GM23338 (cell line): ENCODE measurements around the gene AK2. TPM values are rescaled to one million over a fixed set of nuclear protein-coding genes. Genes with fewer than 3 reads are reported as not detected.

Experiments
- ATAC-seq: fragments of 200-7000 bp; cut with Tn5 transposase; 3 replicates; pipeline ENCODE4 v1.9.1; 2020
- DNase-seq: peaks from one replicate; pipeline ENCODE4 v3.0.0-alpha.2; 2015; ENCODE audit warnings: low spot score
- H2AFZ ChIP-seq: fragments of 200-600 bp; sonication (generic); 2 replicates; pipeline ENCODE4 v1.8.0; 2016; ENCODE audit warnings: antibody characterized with exemption, mild to moderate bottlenecking, moderate library complexity
- H3F3A ChIP-seq: fragments of 200-600 bp; sonication (generic); replicated peaks from 2 replicates; pipeline ENCODE4 v1.8.0; 2017; ENCODE audit warnings: antibody characterized with exemption, mixed run types, low read depth
- H3K27ac ChIP-seq: fragments of 200-600 bp; sonication (generic); 2 replicates; pipeline ENCODE4 v1.6.1; 2016; ENCODE audit warnings: low read depth
- H3K27me3 ChIP-seq: fragments of 200-600 bp; sonication (generic); 2 replicates; pipeline ENCODE4 v1.8.0; 2016; ENCODE audit warnings: mild to moderate bottlenecking, mixed run types, moderate library complexity; ENCODE audit not compliant: insufficient read depth
- H3K36me3 ChIP-seq: fragments of 200-600 bp; sonication (generic); 2 replicates; pipeline ENCODE4 v1.8.0; 2016; ENCODE audit warnings: mild to moderate bottlenecking; ENCODE audit not compliant: insufficient read depth
- H3K4me1 ChIP-seq: fragments of 200-600 bp; sonication (generic); 2 replicates; pipeline ENCODE4 v1.8.0; 2016; ENCODE audit warnings: mild to moderate bottlenecking, moderate library complexity; ENCODE audit not compliant: insufficient read depth
- H3K4me2 ChIP-seq: fragments of 200-600 bp; sonication (generic); 2 replicates; pipeline ENCODE4 v1.7.1; 2017; ENCODE audit warnings: mixed run types
- H3K4me3 ChIP-seq: fragments of 200-600 bp; sonication (generic); 2 replicates; pipeline ENCODE4 v1.6.1; 2016; ENCODE audit warnings: mixed run types
- H3K79me2 ChIP-seq: fragments of 200-600 bp; sonication (generic); replicated peaks from 2 replicates; pipeline ENCODE4 v1.8.0; 2017; ENCODE audit warnings: mild to moderate bottlenecking; ENCODE audit not compliant: insufficient read depth
- H3K9me2 ChIP-seq: fragments of 200-600 bp; sonication (generic); 2 replicates; pipeline ENCODE4 v1.8.0; 2017; ENCODE audit not compliant: insufficient read depth
- H4K20me1 ChIP-seq: fragments of 200-600 bp; sonication (generic); replicated peaks from 2 replicates; pipeline ENCODE4 v1.8.0; 2017; ENCODE audit warnings: mild to moderate bottlenecking; ENCODE audit not compliant: insufficient read depth
- H3K27ac Mint-ChIP-seq: 2 replicates; pipeline ENCODE4 v1.8.0; 2020; ENCODE audit warnings: inconsistent platforms, mild to moderate bottlenecking, moderate library complexity, mixed read lengths
- H3K27me3 Mint-ChIP-seq: 3 replicates; pipeline ENCODE4 v1.8.0; 2022; ENCODE audit warnings: low read depth, mild to moderate bottlenecking, moderate library complexity, mixed read lengths, inconsistent platforms; ENCODE audit not compliant: insufficient read depth, poor library complexity
- H3K36me3 Mint-ChIP-seq: 3 replicates; pipeline ENCODE4 v1.8.0; 2021; ENCODE audit warnings: low read depth, mild to moderate bottlenecking, inconsistent platforms, moderate library complexity, mixed read lengths
- H3K4me1 Mint-ChIP-seq: 3 replicates; pipeline ENCODE4 v1.8.0; 2020; ENCODE audit warnings: mild to moderate bottlenecking, inconsistent platforms, mixed read lengths
- H3K4me3 Mint-ChIP-seq: 3 replicates; pipeline ENCODE4 v1.8.0; 2021; ENCODE audit warnings: moderate library complexity, mild to moderate bottlenecking, inconsistent platforms, mixed read lengths
- H3K9me3 Mint-ChIP-seq: 3 replicates; pipeline ENCODE4 v1.8.0; 2020; ENCODE audit warnings: moderate library complexity, mild to moderate bottlenecking, inconsistent platforms, mixed read lengths
- CREB1 ChIP-seq: fragments of 250-450 bp; sonication (Bioruptor Pico); IDR thresholded peaks from 2 replicates; pipeline ENCODE4 v1.5.0; 2020; ENCODE audit warnings: low read depth, mild to moderate bottlenecking, moderate library complexity
- CTCF ChIP-seq, 2 experiments: fragments of 200-600 bp in 1 of 2; sonication (generic) in 1 of 2; conservative IDR thresholded peaks; 2 replicates each; pipeline versions ENCODE4 v1.5.1 to v1.6.1; 2016 to 2017; ENCODE audit warnings: antibody characterized with exemption in 2 of 2, low read depth in 2 of 2, mild to moderate bottlenecking in 2 of 2, moderate library complexity in 1 of 2
- EZH2 ChIP-seq: fragments of 200-600 bp; sonication (generic); IDR thresholded peaks from one replicate; pipeline ENCODE4 v1.8.0; 2017; ENCODE audit warnings: antibody characterized with exemption, mild to moderate bottlenecking, low read depth; ENCODE audit not compliant: unreplicated experiment
- EZH2phosphoT487 ChIP-seq: fragments of 200-600 bp; sonication (generic); IDR thresholded peaks from one replicate; pipeline ENCODE4 v1.8.1; 2018; ENCODE audit warnings: antibody characterized with exemption; ENCODE audit not compliant: unreplicated experiment
- JUNB ChIP-seq: IDR thresholded peaks from one replicate; pipeline ENCODE4 v1.6.1; 2016; ENCODE audit warnings: antibody characterized with exemption; ENCODE audit not compliant: unreplicated experiment
- NANOG ChIP-seq: IDR thresholded peaks from 2 replicates; pipeline ENCODE4 v1.6.1; 2016; ENCODE audit warnings: antibody characterized with exemption, borderline replicate concordance
- POLR2AphosphoS5 ChIP-seq: IDR thresholded peaks from 2 replicates; pipeline ENCODE4 v1.6.1; 2016; ENCODE audit warnings: antibody characterized with exemption, low read depth
- STAT1 ChIP-seq: IDR thresholded peaks from one replicate; pipeline ENCODE4 v1.6.1; 2016; ENCODE audit warnings: antibody characterized with exemption; ENCODE audit not compliant: unreplicated experiment
- ZNF114 ChIP-seq: fragments of 250-450 bp; sonication (Bioruptor Pico); IDR thresholded peaks from 2 replicates; pipeline ENCODE4 v1.5.0; 2020; ENCODE audit warnings: mild to moderate bottlenecking, moderate library complexity
- ZNF331 ChIP-seq: fragments of 250-450 bp; sonication (Bioruptor Pico); IDR thresholded peaks from 2 replicates; pipeline ENCODE4 v1.5.0; 2020; ENCODE audit warnings: low read depth, mild to moderate bottlenecking, moderate library complexity
- polyA plus RNA-seq: library from polyadenylated mRNA; unstranded; fragments of >200 nt; fragmentation: Nextera tagmentation; extraction: Ambion mirVana; gene quantifications from 2 replicates; pipeline ENCODE4 v1.2.1, GENCODE V29; 2016
- total RNA-seq: library from RNA; depleted of rRNA; stranded (reverse); fragments of >200 nt; shearing (Covaris generic); gene quantifications from 2 replicates; pipeline ENCODE4 v1.2.3, GENCODE V29; 2014
- TF ChIP-seq, protein P1 (sequence below): fragments of 250-450 bp; sonication (Bioruptor Pico); IDR thresholded peaks from 2 replicates; pipeline ENCODE4 v1.5.0; 2020; ENCODE audit warnings: mild to moderate bottlenecking, moderate library complexity
- TF ChIP-seq, protein P2 (sequence below): IDR thresholded peaks from 2 replicates; pipeline ENCODE4 v1.6.1; 2016; ENCODE audit warnings: antibody characterized with exemption
- TF ChIP-seq, protein P3 (sequence below): IDR thresholded peaks from one replicate; pipeline ENCODE4 v1.6.1; 2018; ENCODE audit warnings: antibody characterized with exemption; ENCODE audit not compliant: unreplicated experiment

AK2 gene
- total and polyA plus RNA-seq, 2 experiments from 2014 or later = 125 to 142 TPM

DNA sequence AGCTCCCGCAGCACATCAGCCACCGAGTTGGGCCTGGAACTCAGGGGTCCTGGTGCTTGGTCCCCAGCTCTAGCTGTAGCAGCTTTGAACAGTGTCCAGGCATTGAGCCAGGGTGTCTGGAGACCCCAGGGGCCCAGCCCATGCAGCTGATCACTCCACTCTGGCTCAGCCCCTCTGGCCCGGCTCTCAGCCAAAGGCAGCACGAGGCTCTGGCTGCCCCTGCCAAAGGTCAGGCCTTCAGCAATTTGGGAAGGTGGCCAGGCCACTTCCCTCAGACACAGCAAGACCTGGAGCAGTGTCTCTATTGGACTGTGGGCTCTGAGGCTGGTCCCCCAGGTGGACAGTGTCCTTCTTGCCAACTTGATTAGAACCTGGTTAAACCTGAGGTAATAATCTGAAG lies 37.7 kb downstream of the AK2 start:
- Mint-ChIP-seq H3K27me3 (peaks cover 8% of the 10 kb centered on the region), H3K27ac (no peak overlapping the region), H3K9me3 (no peaks in the 10 kb centered on the region), H3K4me3 (no peak overlapping the region), H3K36me3 (no peaks in the 10 kb centered on the region), H3K4me1 (peaks cover 18% of the 10 kb centered on the region)
- Histone ChIP-seq H3K36me3 (no peaks in the 10 kb centered on the region), H3F3A (no peaks in the 10 kb centered on the region; the same call in 1 of the 2 replicates), H2AFZ (no peak overlapping the region), H3K9me2 (no peaks in the 10 kb centered on the region), H3K27ac (no peak overlapping the region), H3K4me2 (no peak overlapping the region), H3K4me3 (no peak overlapping the region), H3K79me2 (no peaks in the 10 kb centered on the region), H3K27me3 (no peaks in the 10 kb centered on the region), H4K20me1 (no peaks in the 10 kb centered on the region), H3K4me1 (0 out of 2 replicates have a peak, but pooled peaks cover 5% of the 10 kb centered on the region)
- TF ChIP-seq, protein P1, sequence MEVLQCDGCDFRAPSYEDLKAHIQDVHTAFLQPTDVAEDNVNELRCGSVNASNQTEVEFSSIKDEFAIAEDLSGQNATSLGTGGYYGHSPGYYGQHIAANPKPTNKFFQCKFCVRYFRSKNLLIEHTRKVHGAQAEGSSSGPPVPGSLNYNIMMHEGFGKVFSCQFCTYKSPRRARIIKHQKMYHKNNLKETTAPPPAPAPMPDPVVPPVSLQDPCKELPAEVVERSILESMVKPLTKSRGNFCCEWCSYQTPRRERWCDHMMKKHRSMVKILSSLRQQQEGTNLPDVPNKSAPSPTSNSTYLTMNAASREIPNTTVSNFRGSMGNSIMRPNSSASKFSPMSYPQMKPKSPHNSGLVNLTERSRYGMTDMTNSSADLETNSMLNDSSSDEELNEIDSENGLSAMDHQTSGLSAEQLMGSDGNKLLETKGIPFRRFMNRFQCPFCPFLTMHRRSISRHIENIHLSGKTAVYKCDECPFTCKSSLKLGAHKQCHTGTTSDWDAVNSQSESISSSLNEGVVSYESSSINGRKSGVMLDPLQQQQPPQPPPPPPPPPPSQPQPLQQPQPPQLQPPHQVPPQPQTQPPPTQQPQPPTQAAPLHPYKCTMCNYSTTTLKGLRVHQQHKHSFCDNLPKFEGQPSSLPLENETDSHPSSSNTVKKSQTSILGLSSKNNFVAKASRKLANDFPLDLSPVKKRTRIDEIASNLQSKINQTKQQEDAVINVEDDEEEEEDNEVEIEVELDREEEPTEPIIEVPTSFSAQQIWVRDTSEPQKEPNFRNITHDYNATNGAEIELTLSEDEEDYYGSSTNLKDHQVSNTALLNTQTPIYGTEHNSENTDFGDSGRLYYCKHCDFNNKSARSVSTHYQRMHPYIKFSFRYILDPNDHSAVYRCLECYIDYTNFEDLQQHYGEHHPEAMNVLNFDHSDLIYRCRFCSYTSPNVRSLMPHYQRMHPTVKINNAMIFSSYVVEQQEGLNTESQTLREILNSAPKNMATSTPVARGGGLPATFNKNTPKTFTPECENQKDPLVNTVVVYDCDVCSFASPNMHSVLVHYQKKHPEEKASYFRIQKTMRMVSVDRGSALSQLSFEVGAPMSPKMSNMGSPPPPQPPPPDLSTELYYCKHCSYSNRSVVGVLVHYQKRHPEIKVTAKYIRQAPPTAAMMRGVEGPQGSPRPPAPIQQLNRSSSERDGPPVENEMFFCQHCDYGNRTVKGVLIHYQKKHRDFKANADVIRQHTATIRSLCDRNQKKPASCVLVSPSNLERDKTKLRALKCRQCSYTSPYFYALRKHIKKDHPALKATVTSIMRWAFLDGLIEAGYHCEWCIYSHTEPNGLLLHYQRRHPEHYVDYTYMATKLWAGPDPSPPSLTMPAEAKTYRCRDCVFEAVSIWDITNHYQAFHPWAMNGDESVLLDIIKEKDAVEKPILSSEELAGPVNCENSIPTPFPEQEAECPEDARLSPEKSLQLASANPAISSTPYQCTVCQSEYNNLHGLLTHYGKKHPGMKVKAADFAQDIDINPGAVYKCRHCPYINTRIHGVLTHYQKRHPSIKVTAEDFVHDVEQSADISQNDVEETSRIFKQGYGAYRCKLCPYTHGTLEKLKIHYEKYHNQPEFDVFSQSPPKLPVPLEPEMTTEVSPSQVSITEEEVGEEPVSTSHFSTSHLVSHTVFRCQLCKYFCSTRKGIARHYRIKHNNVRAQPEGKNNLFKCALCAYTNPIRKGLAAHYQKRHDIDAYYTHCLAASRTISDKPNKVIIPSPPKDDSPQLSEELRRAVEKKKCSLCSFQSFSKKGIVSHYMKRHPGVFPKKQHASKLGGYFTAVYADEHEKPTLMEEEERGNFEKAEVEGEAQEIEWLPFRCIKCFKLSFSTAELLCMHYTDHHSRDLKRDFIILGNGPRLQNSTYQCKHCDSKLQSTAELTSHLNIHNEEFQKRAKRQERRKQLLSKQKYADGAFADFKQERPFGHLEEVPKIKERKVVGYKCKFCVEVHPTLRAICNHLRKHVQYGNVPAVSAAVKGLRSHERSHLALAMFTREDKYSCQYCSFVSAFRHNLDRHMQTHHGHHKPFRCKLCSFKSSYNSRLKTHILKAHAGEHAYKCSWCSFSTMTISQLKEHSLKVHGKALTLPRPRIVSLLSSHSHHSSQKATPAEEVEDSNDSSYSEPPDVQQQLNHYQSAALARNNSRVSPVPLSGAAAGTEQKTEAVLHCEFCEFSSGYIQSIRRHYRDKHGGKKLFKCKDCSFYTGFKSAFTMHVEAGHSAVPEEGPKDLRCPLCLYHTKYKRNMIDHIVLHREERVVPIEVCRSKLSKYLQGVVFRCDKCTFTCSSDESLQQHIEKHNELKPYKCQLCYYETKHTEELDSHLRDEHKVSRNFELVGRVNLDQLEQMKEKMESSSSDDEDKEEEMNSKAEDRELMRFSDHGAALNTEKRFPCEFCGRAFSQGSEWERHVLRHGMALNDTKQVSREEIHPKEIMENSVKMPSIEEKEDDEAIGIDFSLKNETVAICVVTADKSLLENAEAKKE (CRISPR knock-in tag) = no peak
- TF ChIP-seq CTCF (conservative IDR thresholded peaks at IDR 0.05; ENCODE audit: low read depth in 2 of 2) (no peak), ZNF331 (CRISPR knock-in tag) (no peak), CREB1 (CRISPR knock-in tag) (no peak), STAT1 (no peak), NANOG (no peak), ZNF114 (CRISPR knock-in tag) (no peak), EZH2phosphoT487 (no peak), EZH2 (no peak), POLR2AphosphoS5 (no peak), JUNB (no peak)
- TF ChIP-seq, protein P2, sequence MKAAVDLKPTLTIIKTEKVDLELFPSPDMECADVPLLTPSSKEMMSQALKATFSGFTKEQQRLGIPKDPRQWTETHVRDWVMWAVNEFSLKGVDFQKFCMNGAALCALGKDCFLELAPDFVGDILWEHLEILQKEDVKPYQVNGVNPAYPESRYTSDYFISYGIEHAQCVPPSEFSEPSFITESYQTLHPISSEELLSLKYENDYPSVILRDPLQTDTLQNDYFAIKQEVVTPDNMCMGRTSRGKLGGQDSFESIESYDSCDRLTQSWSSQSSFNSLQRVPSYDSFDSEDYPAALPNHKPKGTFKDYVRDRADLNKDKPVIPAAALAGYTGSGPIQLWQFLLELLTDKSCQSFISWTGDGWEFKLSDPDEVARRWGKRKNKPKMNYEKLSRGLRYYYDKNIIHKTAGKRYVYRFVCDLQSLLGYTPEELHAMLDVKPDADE = no peak
- TF ChIP-seq, protein P3, sequence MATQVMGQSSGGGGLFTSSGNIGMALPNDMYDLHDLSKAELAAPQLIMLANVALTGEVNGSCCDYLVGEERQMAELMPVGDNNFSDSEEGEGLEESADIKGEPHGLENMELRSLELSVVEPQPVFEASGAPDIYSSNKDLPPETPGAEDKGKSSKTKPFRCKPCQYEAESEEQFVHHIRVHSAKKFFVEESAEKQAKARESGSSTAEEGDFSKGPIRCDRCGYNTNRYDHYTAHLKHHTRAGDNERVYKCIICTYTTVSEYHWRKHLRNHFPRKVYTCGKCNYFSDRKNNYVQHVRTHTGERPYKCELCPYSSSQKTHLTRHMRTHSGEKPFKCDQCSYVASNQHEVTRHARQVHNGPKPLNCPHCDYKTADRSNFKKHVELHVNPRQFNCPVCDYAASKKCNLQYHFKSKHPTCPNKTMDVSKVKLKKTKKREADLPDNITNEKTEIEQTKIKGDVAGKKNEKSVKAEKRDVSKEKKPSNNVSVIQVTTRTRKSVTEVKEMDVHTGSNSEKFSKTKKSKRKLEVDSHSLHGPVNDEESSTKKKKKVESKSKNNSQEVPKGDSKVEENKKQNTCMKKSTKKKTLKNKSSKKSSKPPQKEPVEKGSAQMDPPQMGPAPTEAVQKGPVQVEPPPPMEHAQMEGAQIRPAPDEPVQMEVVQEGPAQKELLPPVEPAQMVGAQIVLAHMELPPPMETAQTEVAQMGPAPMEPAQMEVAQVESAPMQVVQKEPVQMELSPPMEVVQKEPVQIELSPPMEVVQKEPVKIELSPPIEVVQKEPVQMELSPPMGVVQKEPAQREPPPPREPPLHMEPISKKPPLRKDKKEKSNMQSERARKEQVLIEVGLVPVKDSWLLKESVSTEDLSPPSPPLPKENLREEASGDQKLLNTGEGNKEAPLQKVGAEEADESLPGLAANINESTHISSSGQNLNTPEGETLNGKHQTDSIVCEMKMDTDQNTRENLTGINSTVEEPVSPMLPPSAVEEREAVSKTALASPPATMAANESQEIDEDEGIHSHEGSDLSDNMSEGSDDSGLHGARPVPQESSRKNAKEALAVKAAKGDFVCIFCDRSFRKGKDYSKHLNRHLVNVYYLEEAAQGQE = no peak
- ATAC-seq (no peak), DNase-seq (no peak)
